NCI-H226 (cell line): ENCODE measurements around the gene RASA3.

Experiments used
- DNase-seq: peaks from one replicate; pipeline ENCODE4 v3.0.0-alpha.2; 2015

The RASA3 gene

GRCh38 chr13:113929628-113930615, 202.5 kb downstream of the RASA3 start:
- no peak for DNase-seq

GRCh38 chr13:113928685-113929627, 203.5 kb downstream of the RASA3 start:
- DNase-seq, result no peak
